Measurements from ENCODE around the gene RSPO1. TPM values are rescaled to one million over a fixed set of nuclear protein-coding genes. Genes with fewer than 3 reads are reported as not detected.

RSPO1 gene
- polyA plus RNA-seq, 1 of the 3 experiments (the other 2 are of a cell fraction), result 0.03 TPM

DNA sequence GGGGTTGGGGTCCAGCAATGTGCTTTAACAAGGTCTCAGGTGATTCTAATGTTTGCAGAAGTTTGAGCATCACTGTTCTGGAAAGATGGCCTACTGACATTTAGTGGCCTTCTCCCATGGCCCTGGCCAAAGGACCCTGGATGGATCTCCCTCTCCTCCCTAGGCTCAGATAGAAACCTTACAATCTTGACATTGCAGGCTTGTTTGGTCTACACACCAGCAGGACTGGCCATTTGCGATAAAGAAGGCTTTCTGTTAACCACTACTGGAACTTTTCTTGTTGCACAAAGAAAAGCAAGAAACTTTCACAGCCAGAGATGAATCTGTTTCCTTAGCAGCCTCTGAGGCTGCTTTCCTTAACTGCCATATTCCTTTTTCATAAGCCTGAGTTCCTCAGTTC is 71.7 kb downstream of the RSPO1 start:
- Histone ChIP-seq H4K20me1 (ENCODE audit: insufficient read depth) (no peaks in the 10 kb centered on the region), H3K27me3 (ENCODE audit: insufficient read depth) (no peaks in the 10 kb centered on the region), H3K9ac (no peak overlapping the region), H2AFZ (ENCODE audit: low read depth) (no peak overlapping the region), H3K79me2 (ENCODE audit: insufficient read depth) (no peaks in the 10 kb centered on the region), H3K4me2 (no peak overlapping the region), H3K4me1 (ENCODE audit: control insufficient read depth in 1 of 2, insufficient read depth in 2 of 2, low read depth in 1 of 2, low read length in 1 of 2) (no peaks in the 10 kb centered on the region), H3K36me3 (replicated peaks in 1 of 2; ENCODE audit: control insufficient read depth in 1 of 2, insufficient read depth in 2 of 2, low read length in 1 of 2) (peaks cover 39 to 49% of the 10 kb centered on the region in 2 experiments), H3F3A (replicated peaks; ENCODE audit: insufficient read depth) (peaks cover 23% of the 10 kb centered on the region), H3K4me3 (ENCODE audit: low read depth in 2 of 2, low read length in 1 of 2) (no peak overlapping the region), H3K27ac (ENCODE audit: low read depth in 2 of 2, low read length in 1 of 2) (peak overlapping the region in 1 of 2 experiments; percentile 8; a peak in 1 of 4 replicates), H3K9me3 (no peaks in the 10 kb centered on the region), H3K9me2 (no peaks in the 10 kb centered on the region)
- TF ChIP-seq EP300 (IDR thresholded peaks at IDR 0.05; ENCODE audit: borderline replicate concordance in 1 of 2, low read depth in 1 of 2, low read length in 1 of 2) (no peak), TAF1 (IDR thresholded peaks at IDR 0.05; ENCODE audit: borderline replicate concordance, low read depth, low read length) (no peak), MXI1 (IDR thresholded peaks at IDR 0.05; ENCODE audit: low read depth, low read length) (no peak), TCF12 (IDR thresholded peaks at IDR 0.05) (no peak), RAD21 (IDR thresholded peaks at IDR 0.05; ENCODE audit: low read length) (no peak)
- TF ChIP-seq, protein P1, sequence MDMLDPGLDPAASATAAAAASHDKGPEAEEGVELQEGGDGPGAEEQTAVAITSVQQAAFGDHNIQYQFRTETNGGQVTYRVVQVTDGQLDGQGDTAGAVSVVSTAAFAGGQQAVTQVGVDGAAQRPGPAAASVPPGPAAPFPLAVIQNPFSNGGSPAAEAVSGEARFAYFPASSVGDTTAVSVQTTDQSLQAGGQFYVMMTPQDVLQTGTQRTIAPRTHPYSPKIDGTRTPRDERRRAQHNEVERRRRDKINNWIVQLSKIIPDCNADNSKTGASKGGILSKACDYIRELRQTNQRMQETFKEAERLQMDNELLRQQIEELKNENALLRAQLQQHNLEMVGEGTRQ (IDR thresholded peaks at IDR 0.05; ENCODE audit: borderline replicate concordance, low read depth, low read length), result no peak
- TF ChIP-seq, protein P2, sequence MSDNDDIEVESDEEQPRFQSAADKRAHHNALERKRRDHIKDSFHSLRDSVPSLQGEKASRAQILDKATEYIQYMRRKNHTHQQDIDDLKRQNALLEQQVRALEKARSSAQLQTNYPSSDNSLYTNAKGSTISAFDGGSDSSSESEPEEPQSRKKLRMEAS (IDR thresholded peaks at IDR 0.05; ENCODE audit: low read depth), result no peak
- POLR2A ChIA-PET, result no interaction called here
- no CpG with 5 or more reads among the region's 1 CpG for WGBS (ENCODE audit: low lambda C conversion rate)
- CTCF ChIA-PET, result interaction anchor here (0.9 to 1.6 kb wide), 7 partner anchors 12 to 123 kb away, joined by 3 to 6 read pairs (median 4); no protein-coding TSS in a partner anchor
- DNase-seq, result no peak

Other genes with a start within 250 kb of the RSPO1 start
- gene ZC3H12A, start 160.3 kb downstream of the RSPO1 start, polyA plus RNA-seq (2012; rRNA removed), result 7.4 and 8.9 TPM in 2 replicates
- gene MEAF6, start 120.1 kb downstream of the RSPO1 start, polyA plus RNA-seq (2012; rRNA removed), result 47.2 and 60.5 TPM in 2 replicates
- 8.4 and 10.2 TPM in 2 replicates for gene SNIP1, start 80.6 kb downstream of the RSPO1 start, polyA plus RNA-seq (2012; rRNA removed)
- gene DNALI1, start 78.0 kb downstream of the RSPO1 start, polyA plus RNA-seq (2012; rRNA removed), result 16.5 and 17.4 TPM in 2 replicates
- 37.6 and 43.7 TPM in 2 replicates for gene GNL2, start 39.0 kb downstream of the RSPO1 start, polyA plus RNA-seq (2012; rRNA removed)
- 18.9 and 22.9 TPM in 2 replicates for gene CDCA8, start 57.6 kb upstream of the RSPO1 start, polyA plus RNA-seq (2012; rRNA removed)
- gene EPHA10, start 130.2 kb upstream of the RSPO1 start, polyA plus RNA-seq (2012; rRNA removed), result 0.05 and 0.06 TPM in 2 replicates
- 2.7 and 3.7 TPM in 2 replicates for gene MANEAL, start 159.0 kb upstream of the RSPO1 start, polyA plus RNA-seq (2012; rRNA removed)
- gene C1orf122, start 172.9 kb upstream of the RSPO1 start, polyA plus RNA-seq (2012; rRNA removed), result 63.2 and 75.3 TPM in 2 replicates
- gene YRDC, start 173.3 kb upstream of the RSPO1 start, polyA plus RNA-seq (2012; rRNA removed), result 34.2 and 46.1 TPM in 2 replicates
- 5.0 and 7.4 TPM in 2 replicates for gene MTF1, start 224.7 kb upstream of the RSPO1 start, polyA plus RNA-seq (2012; rRNA removed)